Measurements from ENCODE around the gene CACNB2.

CACNB2 gene

GRCh38 chr10:18446205-18446604, 306.0 kb downstream of the CACNB2 start:
- TF ChIP-seq CTCF (IDR thresholded peaks at IDR 0.05; ENCODE audit: extremely low read depth, insufficient read depth, missing control alignments): no peak
- DNase-seq (ENCODE audit: low spot score): no peak
- in situ Hi-C loops (cut with MboI; ENCODE audit: low pct_unique_long_range_greater_than_20kb, low sequenced_read_pairs, unreplicated experiment): no loop called here

GRCh38 chr10:18449611-18450026, 309.4 kb downstream of the CACNB2 start:
- no peak for TF ChIP-seq CTCF (IDR thresholded peaks at IDR 0.05; ENCODE audit: extremely low read depth, insufficient read depth, missing control alignments)
- DNase-seq (ENCODE audit: low spot score): no peak
- in situ Hi-C loops (cut with MboI; ENCODE audit: low pct_unique_long_range_greater_than_20kb, low sequenced_read_pairs, unreplicated experiment): no loop called here

GRCh38 chr10:18450298-18450697, 310.1 kb downstream of the CACNB2 start:
- in situ Hi-C loops (cut with MboI; ENCODE audit: low pct_unique_long_range_greater_than_20kb, low sequenced_read_pairs, unreplicated experiment): no loop called here

GRCh38 chr10:18455086-18455884, 315.1 kb downstream of the CACNB2 start:
- no peak for TF ChIP-seq CTCF (IDR thresholded peaks at IDR 0.05; ENCODE audit: extremely low read depth, insufficient read depth, missing control alignments)
- DNase-seq (ENCODE audit: low spot score): no peak
- in situ Hi-C loops (cut with MboI; ENCODE audit: low pct_unique_long_range_greater_than_20kb, low sequenced_read_pairs, unreplicated experiment): no loop called here

More at GRCh38 chr10:18450298-18450697, 310.1 kb downstream of the CACNB2 start:
- DNase-seq (ENCODE audit: low spot score): no peak
- TF ChIP-seq CTCF (IDR thresholded peaks at IDR 0.05; ENCODE audit: extremely low read depth, insufficient read depth, missing control alignments): no peak

- in situ Hi-C loops (cut with MboI; ENCODE audit: low pct_unique_long_range_greater_than_20kb, low sequenced_read_pairs, unreplicated experiment): no loop called here
- TF ChIP-seq CTCF (IDR thresholded peaks at IDR 0.05; ENCODE audit: extremely low read depth, insufficient read depth, missing control alignments): no peak
- DNase-seq (ENCODE audit: low spot score): no peak
Measured at GRCh38 chr10:18456984-18457383, 316.8 kb downstream of the CACNB2 start.

- in situ Hi-C loops (cut with MboI; ENCODE audit: low pct_unique_long_range_greater_than_20kb, low sequenced_read_pairs, unreplicated experiment): no loop called here
- TF ChIP-seq CTCF (IDR thresholded peaks at IDR 0.05; ENCODE audit: extremely low read depth, insufficient read depth, missing control alignments): no peak
- DNase-seq (ENCODE audit: low spot score): no peak
Measured at GRCh38 chr10:18460032-18460431, 319.8 kb downstream of the CACNB2 start.
